Stromal cell of bone marrow (primary cell): ENCODE measurements around the gene KRTAP10-8.
"Not testable (repeated sequence)": the region's sequence is repeated elsewhere in the genome, so short reads cannot be mapped to it uniquely, and the experiment has no call there.

Source experiments
- DNase-seq: peaks from one replicate; pipeline ENCODE4 v3.0.0-alpha.2; 2012; ENCODE audit warnings: low read depth

Gene KRTAP10-8

GRCh38 chr21:44618504-44618903, 6.6 kb downstream of the KRTAP10-8 start:
- no peak for DNase-seq

GRCh38 chr21:44618909-44619308, 7.0 kb downstream of the KRTAP10-8 start:
- DNase-seq = no peak

GRCh38 chr21:44619886-44620285, 8.0 kb downstream of the KRTAP10-8 start:
- no peak for DNase-seq

- DNase-seq = no peak
Measured at GRCh38 chr21:44623575-44623974, 11.7 kb downstream of the KRTAP10-8 start.

- DNase-seq = no peak
Measured at GRCh38 chr21:44625756-44626155, 13.9 kb downstream of the KRTAP10-8 start.

GRCh38 chr21:44626262-44626661, 14.4 kb downstream of the KRTAP10-8 start:
- no peak for DNase-seq

- no peak for DNase-seq
Measured at GRCh38 chr21:44626673-44627143, 14.8 kb downstream of the KRTAP10-8 start, which contains the start of gene KRTAP10-9. TSS of gene KRTAP10-9 (plus strand) at chr21:44627093. CDS start at chr21:44627172, 79 bp downstream.

- DNase-seq = not testable (repeated sequence)
Measured at GRCh38 chr21:44627181-44627822, 15.4 kb downstream of the KRTAP10-8 start.

- not testable (repeated sequence) for DNase-seq
Measured at GRCh38 chr21:44627831-44628233, 16.0 kb downstream of the KRTAP10-8 start.

GRCh38 chr21:44628707-44629391, 17.0 kb downstream of the KRTAP10-8 start:
- no peak for DNase-seq

- DNase-seq = no peak
Measured at GRCh38 chr21:44630440-44630839, 18.6 kb downstream of the KRTAP10-8 start.

- no peak for DNase-seq
Measured at GRCh38 chr21:44632067-44632466, 20.2 kb downstream of the KRTAP10-8 start.

GRCh38 chr21:44636209-44637017, 24.5 kb downstream of the KRTAP10-8 start:
- DNase-seq = no peak

GRCh38 chr21:44637018-44637850, 25.4 kb downstream of the KRTAP10-8 start, which contains the start of gene KRTAP10-10:
TSS of gene KRTAP10-10 (plus strand) at chr21:44637356. CDS start at chr21:44637418, 62 bp downstream.
- DNase-seq = no peak

GRCh38 chr21:44637851-44638348, 26.0 kb downstream of the KRTAP10-8 start:
- DNase-seq = not testable (repeated sequence)

GRCh38 chr21:44638506-44639330, 26.8 kb downstream of the KRTAP10-8 start:
- DNase-seq = not testable (repeated sequence)

- DNase-seq = no peak
Measured at GRCh38 chr21:44639331-44639655, 27.4 kb downstream of the KRTAP10-8 start.

- no peak for DNase-seq
Measured at GRCh38 chr21:44640761-44641160, 28.9 kb downstream of the KRTAP10-8 start.

GRCh38 chr21:44643741-44644310, 31.9 kb downstream of the KRTAP10-8 start:
- no peak for DNase-seq

- no peak for DNase-seq
Measured at GRCh38 chr21:44644878-44645277, 33.0 kb downstream of the KRTAP10-8 start.
